ENCODE data around the gene CTAG2. TPM values are rescaled to one million over a fixed set of nuclear protein-coding genes. Genes with fewer than 3 reads are reported as not detected.

Gene CTAG2
- total RNA-seq, 1 donor from 2014 or later, result not detected

DNA sequence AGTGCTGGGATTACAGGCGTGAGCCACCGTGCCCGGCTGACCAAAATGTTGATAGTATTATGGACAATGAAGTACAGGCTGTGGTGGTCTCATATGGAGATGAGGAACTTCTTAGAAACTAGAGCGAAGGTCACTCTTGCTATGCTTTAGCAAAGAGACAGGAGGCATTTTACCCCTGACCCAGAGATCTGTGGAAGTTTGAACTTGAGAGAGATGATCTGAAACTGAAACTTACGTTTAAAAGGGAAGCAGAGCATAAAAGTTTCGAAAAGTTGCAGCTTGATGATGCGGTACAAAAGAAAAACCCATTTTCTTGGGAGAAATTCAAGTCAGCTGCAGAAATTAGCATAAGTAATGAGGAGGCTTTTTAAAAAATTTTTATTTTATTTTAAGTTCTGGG is 8.5 kb upstream of the CTAG2 start:
- no peaks in the 10 kb centered on the region for H3K4me1 Mint-ChIP-seq (ENCODE audit: low read depth, unreplicated experiment)
- DNase-seq, result no peak
- H3K9me3 Mint-ChIP-seq (ENCODE audit: unreplicated experiment), result peaks cover 5% of the 10 kb centered on the region
- TF ChIP-seq, protein P1, sequence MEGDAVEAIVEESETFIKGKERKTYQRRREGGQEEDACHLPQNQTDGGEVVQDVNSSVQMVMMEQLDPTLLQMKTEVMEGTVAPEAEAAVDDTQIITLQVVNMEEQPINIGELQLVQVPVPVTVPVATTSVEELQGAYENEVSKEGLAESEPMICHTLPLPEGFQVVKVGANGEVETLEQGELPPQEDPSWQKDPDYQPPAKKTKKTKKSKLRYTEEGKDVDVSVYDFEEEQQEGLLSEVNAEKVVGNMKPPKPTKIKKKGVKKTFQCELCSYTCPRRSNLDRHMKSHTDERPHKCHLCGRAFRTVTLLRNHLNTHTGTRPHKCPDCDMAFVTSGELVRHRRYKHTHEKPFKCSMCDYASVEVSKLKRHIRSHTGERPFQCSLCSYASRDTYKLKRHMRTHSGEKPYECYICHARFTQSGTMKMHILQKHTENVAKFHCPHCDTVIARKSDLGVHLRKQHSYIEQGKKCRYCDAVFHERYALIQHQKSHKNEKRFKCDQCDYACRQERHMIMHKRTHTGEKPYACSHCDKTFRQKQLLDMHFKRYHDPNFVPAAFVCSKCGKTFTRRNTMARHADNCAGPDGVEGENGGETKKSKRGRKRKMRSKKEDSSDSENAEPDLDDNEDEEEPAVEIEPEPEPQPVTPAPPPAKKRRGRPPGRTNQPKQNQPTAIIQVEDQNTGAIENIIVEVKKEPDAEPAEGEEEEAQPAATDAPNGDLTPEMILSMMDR (IDR thresholded peaks at IDR 0.05; ENCODE audit: partially characterized antibody, unreplicated experiment), result no peak
- H3K36me3 Mint-ChIP-seq (ENCODE audit: unreplicated experiment), result peaks cover 5% of the 10 kb centered on the region
- H3K27ac Mint-ChIP-seq (ENCODE audit: unreplicated experiment), result no peak overlapping the region
- peaks cover 2% of the 10 kb centered on the region for H3K27me3 Mint-ChIP-seq (ENCODE audit: unreplicated experiment)
- no peak overlapping the region for H3K4me3 Mint-ChIP-seq (ENCODE audit: unreplicated experiment)

DNA sequence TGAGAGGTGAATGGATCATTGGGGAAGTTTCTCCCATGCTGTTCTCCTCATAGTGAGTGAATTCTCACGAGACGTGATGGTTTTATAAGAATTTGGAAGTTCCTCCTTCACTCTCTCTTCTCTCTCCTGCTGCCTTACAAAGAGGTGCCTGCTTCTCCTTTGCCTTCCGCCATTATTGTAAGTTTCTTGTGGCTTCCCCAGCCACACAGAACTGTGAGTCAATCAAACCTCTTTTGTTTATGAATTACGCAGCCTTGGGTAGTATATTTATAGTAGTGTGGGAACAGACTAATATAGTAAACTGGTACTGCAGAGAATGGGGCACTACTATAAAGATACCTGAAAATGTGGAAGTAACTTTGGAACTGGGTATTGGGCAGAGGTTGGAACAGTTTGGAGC is 7.8 kb upstream of the CTAG2 start:
- H3K9me3 Mint-ChIP-seq (ENCODE audit: unreplicated experiment), result peaks cover 5% of the 10 kb centered on the region
- H3K36me3 Mint-ChIP-seq (ENCODE audit: unreplicated experiment), result peaks cover 5% of the 10 kb centered on the region
- no peak for DNase-seq
- H3K4me3 Mint-ChIP-seq (ENCODE audit: unreplicated experiment), result no peak overlapping the region
- TF ChIP-seq, protein P1 (IDR thresholded peaks at IDR 0.05; ENCODE audit: partially characterized antibody, unreplicated experiment), result no peak
- H3K27ac Mint-ChIP-seq (ENCODE audit: unreplicated experiment), result no peak overlapping the region
- peaks cover 2% of the 10 kb centered on the region for H3K27me3 Mint-ChIP-seq (ENCODE audit: unreplicated experiment)
- no peaks in the 10 kb centered on the region for H3K4me1 Mint-ChIP-seq (ENCODE audit: low read depth, unreplicated experiment)

DNA sequence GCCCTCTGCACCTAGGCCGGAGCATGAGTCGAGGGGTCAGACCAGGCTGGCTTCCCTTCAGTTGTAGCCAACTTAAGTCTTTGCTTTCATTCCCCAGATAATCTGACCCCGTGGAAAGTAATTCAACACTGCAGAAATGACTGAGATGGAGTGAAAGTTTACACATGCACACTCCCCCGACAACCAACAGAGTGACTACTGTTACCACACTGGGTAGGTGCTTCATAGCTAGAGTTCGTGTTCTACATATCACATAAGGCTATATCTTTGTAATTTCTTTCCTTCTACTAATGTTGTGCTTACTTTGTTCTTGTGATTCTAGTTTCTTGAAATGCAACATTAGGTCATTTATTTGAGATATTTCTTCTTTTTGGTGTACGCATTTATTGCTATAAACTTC is 7.2 kb upstream of the CTAG2 start:
- H3K4me1 Mint-ChIP-seq (ENCODE audit: low read depth, unreplicated experiment), result no peaks in the 10 kb centered on the region
- peaks cover 5% of the 10 kb centered on the region for H3K36me3 Mint-ChIP-seq (ENCODE audit: unreplicated experiment)
- no peak overlapping the region for H3K4me3 Mint-ChIP-seq (ENCODE audit: unreplicated experiment)
- H3K27me3 Mint-ChIP-seq (ENCODE audit: unreplicated experiment), result peaks cover 2% of the 10 kb centered on the region
- TF ChIP-seq, protein P1 (IDR thresholded peaks at IDR 0.05; ENCODE audit: partially characterized antibody, unreplicated experiment), result no peak
- DNase-seq, result no peak
- H3K9me3 Mint-ChIP-seq (ENCODE audit: unreplicated experiment), result peaks cover 3% of the 10 kb centered on the region
- H3K27ac Mint-ChIP-seq (ENCODE audit: unreplicated experiment), result no peak overlapping the region

DNA sequence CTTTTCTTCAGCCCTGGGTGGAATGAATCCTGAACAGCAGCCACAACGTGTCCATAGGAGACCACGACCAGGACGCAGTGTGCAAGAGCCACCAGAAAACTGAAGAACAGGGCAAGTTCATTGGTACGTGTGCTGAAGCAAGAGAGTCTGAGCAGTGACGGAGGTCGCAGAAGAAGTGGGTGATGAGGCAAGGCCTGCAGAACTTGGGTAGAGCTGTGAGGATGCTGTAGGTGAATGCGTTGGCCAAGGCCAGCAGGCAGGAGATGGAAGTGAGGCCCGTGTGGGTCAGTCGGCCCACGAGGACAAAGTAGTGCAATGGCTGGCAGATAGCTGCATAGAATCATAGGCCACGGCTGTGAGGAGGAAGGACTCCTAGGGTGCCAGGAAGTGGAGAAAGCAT is 5.6 kb upstream of the CTAG2 start:
- DNase-seq, result no peak
- Mint-ChIP-seq H3K27me3 (ENCODE audit: unreplicated experiment) (peaks cover 2% of the 10 kb centered on the region), H3K4me3 (ENCODE audit: unreplicated experiment) (no peak overlapping the region), H3K9me3 (ENCODE audit: unreplicated experiment) (peaks cover 3% of the 10 kb centered on the region), H3K27ac (ENCODE audit: unreplicated experiment) (no peak overlapping the region), H3K4me1 (ENCODE audit: low read depth, unreplicated experiment) (no peaks in the 10 kb centered on the region), H3K36me3 (ENCODE audit: unreplicated experiment) (peaks cover 5% of the 10 kb centered on the region)
- TF ChIP-seq, protein P1 (IDR thresholded peaks at IDR 0.05; ENCODE audit: partially characterized antibody, unreplicated experiment), result no peak

DNA sequence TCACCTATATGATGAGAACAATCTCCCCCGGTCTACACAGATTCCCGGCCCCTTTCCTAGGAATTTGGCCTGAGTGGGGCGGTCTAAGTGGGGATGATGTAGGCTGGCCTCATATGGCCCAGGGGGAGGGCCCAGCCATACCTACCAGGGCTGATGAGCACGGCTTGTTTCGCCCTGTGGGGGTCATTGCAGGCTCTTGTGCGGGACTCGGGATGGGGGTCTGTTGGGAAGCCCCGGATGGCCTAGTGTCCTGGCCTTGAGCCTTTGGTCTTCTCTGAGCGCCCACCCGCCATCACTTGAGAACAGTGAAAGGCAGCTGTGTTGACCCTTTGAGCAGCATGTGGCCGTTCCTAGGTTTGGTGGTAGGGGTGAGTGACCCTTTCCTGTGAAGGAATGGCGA is 4.8 kb upstream of the CTAG2 start:
- Mint-ChIP-seq H3K4me3 (ENCODE audit: unreplicated experiment) (no peak overlapping the region), H3K36me3 (ENCODE audit: unreplicated experiment) (peaks cover 5% of the 10 kb centered on the region), H3K9me3 (ENCODE audit: unreplicated experiment) (peaks cover 3% of the 10 kb centered on the region), H3K27ac (ENCODE audit: unreplicated experiment) (no peak overlapping the region), H3K27me3 (ENCODE audit: unreplicated experiment) (peaks cover 2% of the 10 kb centered on the region), H3K4me1 (ENCODE audit: low read depth, unreplicated experiment) (no peaks in the 10 kb centered on the region)
- DNase-seq, result no peak
- TF ChIP-seq, protein P1 (IDR thresholded peaks at IDR 0.05; ENCODE audit: partially characterized antibody, unreplicated experiment), result no peak
